Smooth muscle cell (in vitro differentiated cells): ENCODE results near the gene LARP1. TPM values are rescaled to one million over a fixed set of nuclear protein-coding genes. Genes with fewer than 3 reads are reported as not detected.

Experiments used
- DNase-seq: peaks from one replicate; lab custom pipeline; 2025; ENCODE audit not compliant: unreplicated experiment; lab: John Stamatoyannopoulos, UW
- H2AFZ ChIP-seq: fragments of 200-600 bp; sonication (generic); 2 replicates; pipeline ENCODE4 v1.6.0; 2016; ENCODE audit warnings: antibody characterized with exemption, low read depth, mild to moderate bottlenecking
- H3F3A ChIP-seq: fragments of 200-600 bp; sonication (generic); 2 replicates; pipeline ENCODE4 v1.6.0; 2017; ENCODE audit warnings: antibody characterized with exemption, low read depth
- H3K27ac ChIP-seq: fragments of 200-600 bp; sonication (generic); 2 replicates; pipeline ENCODE4 v1.5.1; 2016; ENCODE audit warnings: low read depth, mild to moderate bottlenecking
- H3K27me3 ChIP-seq: fragments of 200-600 bp; sonication (generic); 2 replicates; pipeline ENCODE4 v1.6.1; 2016; ENCODE audit warnings: low read depth, mild to moderate bottlenecking
- H3K36me3 ChIP-seq: fragments of 200-600 bp; sonication (generic); 2 replicates; pipeline ENCODE4 v1.5.1; 2016; ENCODE audit warnings: low read depth
- H3K4me1 ChIP-seq: fragments of 200-600 bp; sonication (generic); 2 replicates; pipeline ENCODE4 v1.5.1; 2016; ENCODE audit warnings: low read depth
- H3K4me2 ChIP-seq: fragments of 200-600 bp; sonication (generic); 2 replicates; pipeline ENCODE4 v1.6.0; 2016; ENCODE audit warnings: mild to moderate bottlenecking
- H3K4me3 ChIP-seq: fragments of 200-600 bp; sonication (generic); 2 replicates; pipeline ENCODE4 v1.5.1; 2016; ENCODE audit warnings: mild to moderate bottlenecking
- H3K79me2 ChIP-seq: fragments of 200-600 bp; sonication (generic); 2 replicates; pipeline ENCODE4 v1.6.0; 2016; ENCODE audit warnings: low read depth, mild to moderate bottlenecking
- H3K9ac ChIP-seq: fragments of 200-600 bp; sonication (generic); 2 replicates; pipeline ENCODE4 v1.6.0; 2016; ENCODE audit warnings: low read depth
- H3K9me3 ChIP-seq: fragments of 200-600 bp; sonication (generic); replicated peaks from 2 replicates; pipeline ENCODE4 v1.5.1; 2016; ENCODE audit warnings: low read depth
- H4K20me1 ChIP-seq: fragments of 200-600 bp; sonication (generic); 2 replicates; pipeline ENCODE4 v1.6.0; 2016; ENCODE audit warnings: low read depth
- WGBS: methylation state at CpG from one replicate; pipeline ENCODE4 v1.1.7; 2016; ENCODE audit warnings: low lambda C conversion rate; 5-methylcytosine and 5-hydroxymethylcytosine counted together
- polyA plus RNA-seq: library from polyadenylated mRNA; unstranded; fragments of >200 nt; fragmentation: Nextera tagmentation; extraction: Ambion mirVana; gene quantifications from 2 replicates; pipeline ENCODE4 v1.2.1, GENCODE V29; 2016
- total RNA-seq: library from RNA; depleted of rRNA; stranded (reverse); fragments of >200 nt; gene quantifications from 2 replicates; pipeline ENCODE4 v1.2.3, GENCODE V29; 2014
- TF ChIP-seq, protein P1 (sequence below): fragments of 200-600 bp; sonication (generic); IDR thresholded peaks from 2 replicates; pipeline ENCODE4 v1.5.1; 2017; ENCODE audit warnings: borderline replicate concordance, mild to moderate bottlenecking, antibody characterized with exemption; ENCODE audit not compliant: insufficient read depth, poor library complexity, severe bottlenecking

LARP1 gene
- total and polyA plus RNA-seq, 2 experiments from 2014 or later: 31.3 to 44.9 TPM

DNA sequence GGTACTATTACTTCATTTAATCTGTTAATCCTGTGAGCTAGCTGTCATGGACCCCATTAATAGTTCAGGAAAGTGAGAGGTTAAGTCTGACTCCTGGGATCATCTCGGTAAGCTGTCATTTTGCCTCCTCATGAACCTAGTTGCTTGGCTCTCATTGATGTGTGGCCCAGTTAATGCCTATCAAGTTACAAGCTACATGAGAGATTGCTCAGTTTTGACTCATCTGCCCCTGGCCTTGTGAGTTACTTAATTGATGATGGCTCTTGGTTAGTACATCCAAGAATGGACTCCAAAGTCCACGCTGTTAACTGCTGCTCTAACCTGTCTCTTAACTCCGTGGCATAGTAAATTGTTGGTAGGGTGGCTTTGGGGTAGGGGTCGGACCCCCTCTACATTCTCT, 23.9 kb downstream of the LARP1 start:
- no peak overlapping the region for H3K4me3 ChIP-seq
- H3K4me2 ChIP-seq: peak overlapping the region; percentile 25
- H3K79me2 ChIP-seq: peaks cover 100% of the 10 kb centered on the region
- no peak overlapping the region for H2AFZ ChIP-seq
- H3K36me3 ChIP-seq: no peaks in the 10 kb centered on the region
- peaks cover 29% of the 10 kb centered on the region for H3K4me1 ChIP-seq
- H4K20me1 ChIP-seq: peaks cover 100% of the 10 kb centered on the region
- no peak for DNase-seq
- no peaks in the 10 kb centered on the region for H3K9me3 ChIP-seq
- H3K27ac ChIP-seq: peak overlapping the region; percentile 9
- no peak overlapping the region for H3K9ac ChIP-seq
- TF ChIP-seq, protein P1, sequence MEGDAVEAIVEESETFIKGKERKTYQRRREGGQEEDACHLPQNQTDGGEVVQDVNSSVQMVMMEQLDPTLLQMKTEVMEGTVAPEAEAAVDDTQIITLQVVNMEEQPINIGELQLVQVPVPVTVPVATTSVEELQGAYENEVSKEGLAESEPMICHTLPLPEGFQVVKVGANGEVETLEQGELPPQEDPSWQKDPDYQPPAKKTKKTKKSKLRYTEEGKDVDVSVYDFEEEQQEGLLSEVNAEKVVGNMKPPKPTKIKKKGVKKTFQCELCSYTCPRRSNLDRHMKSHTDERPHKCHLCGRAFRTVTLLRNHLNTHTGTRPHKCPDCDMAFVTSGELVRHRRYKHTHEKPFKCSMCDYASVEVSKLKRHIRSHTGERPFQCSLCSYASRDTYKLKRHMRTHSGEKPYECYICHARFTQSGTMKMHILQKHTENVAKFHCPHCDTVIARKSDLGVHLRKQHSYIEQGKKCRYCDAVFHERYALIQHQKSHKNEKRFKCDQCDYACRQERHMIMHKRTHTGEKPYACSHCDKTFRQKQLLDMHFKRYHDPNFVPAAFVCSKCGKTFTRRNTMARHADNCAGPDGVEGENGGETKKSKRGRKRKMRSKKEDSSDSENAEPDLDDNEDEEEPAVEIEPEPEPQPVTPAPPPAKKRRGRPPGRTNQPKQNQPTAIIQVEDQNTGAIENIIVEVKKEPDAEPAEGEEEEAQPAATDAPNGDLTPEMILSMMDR: no peak
- H3K27me3 ChIP-seq: no peaks in the 10 kb centered on the region
- no peaks in the 10 kb centered on the region for H3F3A ChIP-seq
- WGBS: 65% methylated on average over 4 of the region's 4 CpGs

GRCh38 chr5:154780128-154780527, 25.0 kb downstream of the LARP1 start:
- Histone ChIP-seq H3K27ac (peak overlapping the region; percentile 49), H3K27me3 (no peaks in the 10 kb centered on the region), H3F3A (no peaks in the 10 kb centered on the region), H3K4me3 (no peak overlapping the region), H3K4me2 (no peak overlapping the region), H2AFZ (no peak overlapping the region), H3K9me3 (no peaks in the 10 kb centered on the region), H3K79me2 (peaks cover 100% of the 10 kb centered on the region), H4K20me1 (peaks cover 100% of the 10 kb centered on the region), H3K36me3 (no peaks in the 10 kb centered on the region), H3K4me1 (peaks cover 36% of the 10 kb centered on the region), H3K9ac (no peak overlapping the region)
- no peak for DNase-seq
- 95% methylated on average over 1 of the region's 1 CpG for WGBS
- TF ChIP-seq, protein P1: no peak

GRCh38 chr5:154782326-154782725, 27.1 kb downstream of the LARP1 start:
- Histone ChIP-seq H3K79me2 (peaks cover 100% of the 10 kb centered on the region), H3K9ac (no peak overlapping the region), H3K4me3 (no peak overlapping the region), H3K27me3 (no peaks in the 10 kb centered on the region), H3F3A (no peaks in the 10 kb centered on the region), H2AFZ (no peak overlapping the region), H4K20me1 (peaks cover 100% of the 10 kb centered on the region), H3K9me3 (no peaks in the 10 kb centered on the region), H3K4me2 (no peak overlapping the region), H3K36me3 (no peaks in the 10 kb centered on the region), H3K4me1 (peaks cover 38% of the 10 kb centered on the region), H3K27ac (peak overlapping the region; percentile 5)
- TF ChIP-seq, protein P1: no peak
- WGBS: 76% methylated on average over 4 of the region's 4 CpGs
- DNase-seq: no peak

- peaks cover 100% of the 10 kb centered on the region for H4K20me1 ChIP-seq
- no peak overlapping the region for H3K4me2 ChIP-seq
- TF ChIP-seq, protein P1: no peak
- H3K9ac ChIP-seq: no peak overlapping the region
- no peaks in the 10 kb centered on the region for H3K36me3 ChIP-seq
- WGBS: 77% methylated on average over 1 of the region's 1 CpG
- H3K27me3 ChIP-seq: no peaks in the 10 kb centered on the region
- peaks cover 100% of the 10 kb centered on the region for H3K79me2 ChIP-seq
- H3K4me1 ChIP-seq: peaks cover 38% of the 10 kb centered on the region
- H3K27ac ChIP-seq: peak overlapping the region; percentile 27
- no peaks in the 10 kb centered on the region for H3K9me3 ChIP-seq
- no peak for DNase-seq
- H3F3A ChIP-seq: no peaks in the 10 kb centered on the region
- no peak overlapping the region for H2AFZ ChIP-seq
- H3K4me3 ChIP-seq: no peak overlapping the region
These were observed 27.8 kb downstream of the LARP1 start for GRCh38 chr5:154782812-154783592.
